ENCODE data around the gene BMS1. TPM values are rescaled to one million over a fixed set of nuclear protein-coding genes. Genes with fewer than 3 reads are reported as not detected.

The BMS1 gene
- total RNA-seq, 1 experiment from 2014 or later: 40.0 TPM

DNA sequence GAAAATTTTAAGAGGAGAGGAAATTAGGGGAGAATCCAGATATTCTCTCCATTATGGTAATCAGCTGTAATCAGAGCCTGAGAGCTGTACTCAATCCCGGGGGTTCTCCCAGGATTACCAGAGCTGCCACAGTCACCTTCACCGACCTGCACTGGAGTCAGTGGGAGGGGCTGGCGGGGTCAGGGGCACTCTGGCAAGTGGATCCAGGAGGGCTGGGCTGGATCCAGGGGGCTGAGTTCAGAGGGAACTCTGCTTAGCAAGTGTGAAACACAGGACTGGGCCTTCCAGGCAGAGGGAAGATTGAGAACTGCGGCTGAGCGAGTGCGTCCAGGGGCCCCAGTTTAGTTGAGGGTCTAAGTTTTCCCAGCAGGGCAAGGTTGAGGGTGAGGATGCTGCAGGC lies 89.2 kb downstream of the BMS1 start:
- H3K27ac ChIP-seq (ENCODE audit: low read depth, low read length): no peak overlapping the region
- H3K27me3 ChIP-seq (ENCODE audit: insufficient read depth, low read length): no peaks in the 10 kb centered on the region
- H3K79me2 ChIP-seq (ENCODE audit: insufficient read depth, low read length): no peaks in the 10 kb centered on the region
- CTCF ChIA-PET: no interaction called here
- H3K36me3 ChIP-seq (ENCODE audit: control insufficient read depth in 1 of 2, insufficient read depth in 2 of 2, low read length in 2 of 2): no peaks in the 10 kb centered on the region
- POLR2A ChIA-PET: no interaction called here
- H3K4me1 ChIP-seq (ENCODE audit: control insufficient read depth in 1 of 2, insufficient read depth in 2 of 2, low read length in 2 of 2): peaks cover 0 to 10% of the 10 kb centered on the region in 2 experiments; a peak in 2 of 4 replicates
- DNase-seq (ENCODE audit: low read depth, low spot score) (no peak), ATAC-seq (no peak)
- H4K20me1 ChIP-seq (ENCODE audit: insufficient read depth): no peaks in the 10 kb centered on the region
- H3K9ac ChIP-seq (ENCODE audit: low read length): no peak overlapping the region
- H3K9me3 ChIP-seq (ENCODE audit: control insufficient read depth in 1 of 2, insufficient read depth in 1 of 2, low read depth in 1 of 2, low read length in 2 of 2): no peaks in the 10 kb centered on the region
- H2AFZ ChIP-seq (ENCODE audit: low read depth, low read length, poor library complexity, severe bottlenecking): no peak overlapping the region
- TF ChIP-seq, protein P1, sequence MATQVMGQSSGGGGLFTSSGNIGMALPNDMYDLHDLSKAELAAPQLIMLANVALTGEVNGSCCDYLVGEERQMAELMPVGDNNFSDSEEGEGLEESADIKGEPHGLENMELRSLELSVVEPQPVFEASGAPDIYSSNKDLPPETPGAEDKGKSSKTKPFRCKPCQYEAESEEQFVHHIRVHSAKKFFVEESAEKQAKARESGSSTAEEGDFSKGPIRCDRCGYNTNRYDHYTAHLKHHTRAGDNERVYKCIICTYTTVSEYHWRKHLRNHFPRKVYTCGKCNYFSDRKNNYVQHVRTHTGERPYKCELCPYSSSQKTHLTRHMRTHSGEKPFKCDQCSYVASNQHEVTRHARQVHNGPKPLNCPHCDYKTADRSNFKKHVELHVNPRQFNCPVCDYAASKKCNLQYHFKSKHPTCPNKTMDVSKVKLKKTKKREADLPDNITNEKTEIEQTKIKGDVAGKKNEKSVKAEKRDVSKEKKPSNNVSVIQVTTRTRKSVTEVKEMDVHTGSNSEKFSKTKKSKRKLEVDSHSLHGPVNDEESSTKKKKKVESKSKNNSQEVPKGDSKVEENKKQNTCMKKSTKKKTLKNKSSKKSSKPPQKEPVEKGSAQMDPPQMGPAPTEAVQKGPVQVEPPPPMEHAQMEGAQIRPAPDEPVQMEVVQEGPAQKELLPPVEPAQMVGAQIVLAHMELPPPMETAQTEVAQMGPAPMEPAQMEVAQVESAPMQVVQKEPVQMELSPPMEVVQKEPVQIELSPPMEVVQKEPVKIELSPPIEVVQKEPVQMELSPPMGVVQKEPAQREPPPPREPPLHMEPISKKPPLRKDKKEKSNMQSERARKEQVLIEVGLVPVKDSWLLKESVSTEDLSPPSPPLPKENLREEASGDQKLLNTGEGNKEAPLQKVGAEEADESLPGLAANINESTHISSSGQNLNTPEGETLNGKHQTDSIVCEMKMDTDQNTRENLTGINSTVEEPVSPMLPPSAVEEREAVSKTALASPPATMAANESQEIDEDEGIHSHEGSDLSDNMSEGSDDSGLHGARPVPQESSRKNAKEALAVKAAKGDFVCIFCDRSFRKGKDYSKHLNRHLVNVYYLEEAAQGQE (IDR thresholded peaks at IDR 0.05; ENCODE audit: low read depth): no peak
- TF ChIP-seq, protein P2, sequence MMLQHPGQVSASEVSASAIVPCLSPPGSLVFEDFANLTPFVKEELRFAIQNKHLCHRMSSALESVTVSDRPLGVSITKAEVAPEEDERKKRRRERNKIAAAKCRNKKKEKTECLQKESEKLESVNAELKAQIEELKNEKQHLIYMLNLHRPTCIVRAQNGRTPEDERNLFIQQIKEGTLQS (IDR thresholded peaks at IDR 0.05): no peak
- TF ChIP-seq CBX3 (IDR thresholded peaks at IDR 0.05; ENCODE audit: low read depth) (no peak), FOSL1 (IDR thresholded peaks at IDR 0.05; ENCODE audit: low read depth) (no peak), SRF (IDR thresholded peaks at IDR 0.05; ENCODE audit: low read depth) (no peak)
- BruUV-seq (replicated peaks): no TSS peak
- RAD21 ChIA-PET (ENCODE audit: low non-redundant PET in 1 of 2, low total read pairs in 2 of 2, uncharacterized antibody in 2 of 2, unreplicated experiment in 2 of 2): no interaction called here
- H3K4me3 ChIP-seq (replicated peaks in 1 of 2; ENCODE audit: low read depth in 1 of 2, low read length in 2 of 2): no peak overlapping the region
- intact Hi-C loops (cut with micrococcal nuclease): no loop called here
- no peak overlapping the region for H3K4me2 ChIP-seq (ENCODE audit: low read length)
- H3K9me2 ChIP-seq (ENCODE audit: insufficient read depth): no peaks in the 10 kb centered on the region

DNA sequence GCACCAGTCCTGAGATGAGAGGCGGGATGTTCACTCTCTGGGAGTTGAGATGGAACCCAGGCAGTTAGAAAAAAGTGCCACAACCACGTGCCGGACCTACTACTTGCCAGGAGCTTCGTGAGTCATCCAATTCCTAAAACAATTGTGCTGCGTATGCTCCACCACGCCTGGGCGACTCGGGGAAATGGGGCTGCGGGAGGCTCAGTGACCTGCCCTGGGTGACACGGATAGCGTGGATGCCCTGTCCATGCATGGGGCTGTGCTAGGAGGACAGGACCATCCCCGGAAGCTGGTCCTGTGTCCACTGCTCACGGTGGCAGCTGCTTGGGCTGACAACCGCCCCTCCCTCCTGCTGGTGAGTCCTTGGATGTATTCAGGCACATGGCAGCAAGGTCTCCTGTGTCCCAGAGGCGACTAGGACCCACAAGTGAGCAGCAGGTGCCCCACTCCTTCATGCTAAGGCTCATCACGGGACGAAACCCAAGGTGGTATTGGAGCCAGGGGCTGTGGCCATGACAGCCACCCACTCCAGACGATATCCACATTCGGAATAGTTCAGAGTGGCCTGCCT lies 90.4 kb downstream of the BMS1 start:
- RAD21 ChIA-PET (ENCODE audit: low non-redundant PET in 1 of 2, low total read pairs in 2 of 2, uncharacterized antibody in 2 of 2, unreplicated experiment in 2 of 2): no interaction called here
- H3K27me3 ChIP-seq (ENCODE audit: insufficient read depth, low read length): no peaks in the 10 kb centered on the region
- DNase-seq (ENCODE audit: low read depth, low spot score) (no peak), ATAC-seq (no peak)
- H3K9ac ChIP-seq (ENCODE audit: low read length): no peak overlapping the region
- H3K4me2 ChIP-seq (ENCODE audit: low read length): no peak overlapping the region
- H2AFZ ChIP-seq (ENCODE audit: low read depth, low read length, poor library complexity, severe bottlenecking): no peak overlapping the region
- no peaks in the 10 kb centered on the region for H4K20me1 ChIP-seq (ENCODE audit: insufficient read depth)
- H3K36me3 ChIP-seq (ENCODE audit: control insufficient read depth in 1 of 2, insufficient read depth in 2 of 2, low read length in 2 of 2): no peaks in the 10 kb centered on the region
- peaks cover 0 to 8% of the 10 kb centered on the region in 2 experiments; a peak in 1 of 4 replicates for H3K4me1 ChIP-seq (ENCODE audit: control insufficient read depth in 1 of 2, insufficient read depth in 2 of 2, low read length in 2 of 2)
- CTCF ChIA-PET: no interaction called here
- intact Hi-C loops (cut with micrococcal nuclease): no loop called here
- POLR2A ChIA-PET: no interaction called here
- H3K27ac ChIP-seq (ENCODE audit: low read depth, low read length): no peak overlapping the region
- H3K9me2 ChIP-seq (ENCODE audit: insufficient read depth): no peaks in the 10 kb centered on the region
- no TSS peak for BruUV-seq (replicated peaks)
- H3K79me2 ChIP-seq (ENCODE audit: insufficient read depth, low read length): no peaks in the 10 kb centered on the region
- H3K9me3 ChIP-seq (ENCODE audit: control insufficient read depth in 1 of 2, insufficient read depth in 1 of 2, low read depth in 1 of 2, low read length in 2 of 2): no peaks in the 10 kb centered on the region
- no peak overlapping the region for H3K4me3 ChIP-seq (replicated peaks in 1 of 2; ENCODE audit: low read depth in 1 of 2, low read length in 2 of 2)
- TF ChIP-seq, protein P3, sequence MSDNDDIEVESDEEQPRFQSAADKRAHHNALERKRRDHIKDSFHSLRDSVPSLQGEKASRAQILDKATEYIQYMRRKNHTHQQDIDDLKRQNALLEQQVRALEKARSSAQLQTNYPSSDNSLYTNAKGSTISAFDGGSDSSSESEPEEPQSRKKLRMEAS (IDR thresholded peaks at IDR 0.05): no peak
- TF ChIP-seq CEBPB (IDR thresholded peaks at IDR 0.05; ENCODE audit: low read depth) (no peak), JUND (IDR thresholded peaks at IDR 0.05) (no peak), POLR2AphosphoS5 (IDR thresholded peaks at IDR 0.05; ENCODE audit: low read depth, low read length) (no peak), POLR2A (IDR thresholded peaks at IDR 0.05; ENCODE audit: borderline replicate concordance, extremely low read depth, insufficient read depth, insufficient read length) (no peak)
- TF ChIP-seq, protein P1 (IDR thresholded peaks at IDR 0.05; ENCODE audit: low read depth): no peak
- TF ChIP-seq, protein P4, sequence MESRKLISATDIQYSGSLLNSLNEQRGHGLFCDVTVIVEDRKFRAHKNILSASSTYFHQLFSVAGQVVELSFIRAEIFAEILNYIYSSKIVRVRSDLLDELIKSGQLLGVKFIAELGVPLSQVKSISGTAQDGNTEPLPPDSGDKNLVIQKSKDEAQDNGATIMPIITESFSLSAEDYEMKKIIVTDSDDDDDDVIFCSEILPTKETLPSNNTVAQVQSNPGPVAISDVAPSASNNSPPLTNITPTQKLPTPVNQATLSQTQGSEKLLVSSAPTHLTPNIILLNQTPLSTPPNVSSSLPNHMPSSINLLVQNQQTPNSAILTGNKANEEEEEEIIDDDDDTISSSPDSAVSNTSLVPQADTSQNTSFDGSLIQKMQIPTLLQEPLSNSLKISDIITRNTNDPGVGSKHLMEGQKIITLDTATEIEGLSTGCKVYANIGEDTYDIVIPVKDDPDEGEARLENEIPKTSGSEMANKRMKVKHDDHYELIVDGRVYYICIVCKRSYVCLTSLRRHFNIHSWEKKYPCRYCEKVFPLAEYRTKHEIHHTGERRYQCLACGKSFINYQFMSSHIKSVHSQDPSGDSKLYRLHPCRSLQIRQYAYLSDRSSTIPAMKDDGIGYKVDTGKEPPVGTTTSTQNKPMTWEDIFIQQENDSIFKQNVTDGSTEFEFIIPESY (IDR thresholded peaks at IDR 0.05; ENCODE audit: extremely low read depth, insufficient replicate concordance, low read length): no peak
